HepG2 (cell line): ENCODE measurements around the gene NUDT3. TPM values are rescaled to one million over a fixed set of nuclear protein-coding genes. Genes with fewer than 3 reads are reported as not detected.

ENCODE experiments used
- CREB3 ChIP-seq: sonication (generic); formaldehyde crosslinking; IDR thresholded peaks from 2 replicates; pipeline ENCODE4 v1.5.0; 2020; ENCODE audit warnings: missing genetic modification reagents
- E2F1 ChIP-seq: sonication (generic); formaldehyde crosslinking; IDR thresholded peaks from 2 replicates; pipeline ENCODE4 v1.5.0; 2020; ENCODE audit warnings: missing genetic modification reagents
- HNF1A ChIP-seq, 2 experiments: sonication (generic) in 1 of 2; formaldehyde crosslinking in 1 of 2; IDR thresholded peaks; 2 replicates each; pipeline versions ENCODE4 v1.4.0 to v1.6.1; 2016 to 2020; ENCODE audit warnings: borderline replicate concordance in 1 of 2, low read depth in 1 of 2, mild to moderate bottlenecking in 1 of 2, missing genetic modification reagents in 1 of 2
- HOXA3 ChIP-seq: sonication (generic); formaldehyde crosslinking; IDR thresholded peaks from 2 replicates; pipeline ENCODE4 v1.5.0; 2020; ENCODE audit warnings: missing genetic modification reagents
- ISX ChIP-seq: sonication (generic); formaldehyde crosslinking; conservative IDR thresholded peaks from 2 replicates; pipeline ENCODE4 v1.5.0; 2020; ENCODE audit warnings: missing genetic modification reagents
- KDM3A ChIP-seq: IDR thresholded peaks from 2 replicates; pipeline ENCODE4 v1.6.1; 2018; ENCODE audit warnings: low read depth, missing compliant biosample characterization
- MLX ChIP-seq: IDR thresholded peaks from 2 replicates; pipeline ENCODE4 v1.6.1; 2016
- NR2F6 ChIP-seq, 2 experiments: IDR thresholded peaks; 2 replicates each; pipeline ENCODE4 v1.6.1; 2016; ENCODE audit warnings: antibody characterized with exemption in 1 of 2, mild to moderate bottlenecking in 1 of 2
- PLRG1 ChIP-seq: fragments of 450-650 bp; conservative IDR thresholded peaks from 2 replicates; pipeline ENCODE4 v1.6.1; 2016
- SIX4 ChIP-seq: sonication (generic); formaldehyde crosslinking; IDR thresholded peaks from 2 replicates; pipeline ENCODE4 v1.4.0; 2020; ENCODE audit warnings: missing genetic modification reagents
- ZBTB39 ChIP-seq: sonication (generic); formaldehyde crosslinking; IDR thresholded peaks from 2 replicates; pipeline ENCODE4 v1.5.0; 2020; ENCODE audit warnings: missing genetic modification reagents
- ZNF232 ChIP-seq: sonication (generic); formaldehyde crosslinking; IDR thresholded peaks from 2 replicates; pipeline ENCODE4 v1.4.0; 2020; ENCODE audit warnings: missing genetic modification reagents, borderline replicate concordance
- ZNF30 ChIP-seq: sonication (generic); formaldehyde crosslinking; IDR thresholded peaks from 2 replicates; pipeline ENCODE4 v1.5.0; 2020; ENCODE audit warnings: mild to moderate bottlenecking, missing genetic modification reagents
- ZNF354B ChIP-seq: sonication (generic); formaldehyde crosslinking; IDR thresholded peaks from 2 replicates; pipeline ENCODE4 v1.8.0; 2022; ENCODE audit warnings: mild to moderate bottlenecking, missing genetic modification reagents
- ZNF441 ChIP-seq: sonication (generic); formaldehyde crosslinking; IDR thresholded peaks from 2 replicates; pipeline ENCODE4 v1.7.0; 2021; ENCODE audit warnings: missing genetic modification reagents, borderline replicate concordance
- ZNF598 ChIP-seq: sonication (generic); formaldehyde crosslinking; IDR thresholded peaks from 2 replicates; pipeline ENCODE4 v1.5.1; 2020; ENCODE audit warnings: mild to moderate bottlenecking, missing genetic modification reagents, borderline replicate concordance
- ZNF75D ChIP-seq: sonication (generic); formaldehyde crosslinking; IDR thresholded peaks from 2 replicates; pipeline ENCODE4 v1.8.1; 2023; ENCODE audit warnings: missing genetic modification reagents, mild to moderate bottlenecking, borderline replicate concordance
- polyA plus RNA-seq, 8 experiments: library from polyadenylated mRNA; depleted of rRNA in 3 of 8; stranded (reverse) in 7 of 8; unstranded in 1 of 8; fragments of >200 nt; fragmentation: Illumina TruSeq in 4 of 8; extraction: Trizol in 4 of 8; gene quantifications; 2 replicates each; pipeline versions ENCODE4 v1.2.1 to v1.2.3, GENCODE V29; 2011 to 2016; ENCODE audit warnings: low read depth in 4 of 8, missing spikeins in 1 of 8, mixed read lengths in 1 of 8; ENCODE audit not compliant: insufficient read depth in 1 of 8
- total RNA-seq, 5 experiments: library from RNA; depleted of rRNA; stranded (reverse); fragments of >200 nt; fragmentation: Illumina TruSeq; extraction: Trizol; gene quantifications; 2 replicates each; pipeline ENCODE4 v1.2.3, GENCODE V29; 2016; ENCODE audit warnings: low read depth in 1 of 5

NUDT3 gene
- total and polyA plus RNA-seq, 2 of the 13 experiments (the other 11 are each of a cell fraction or from before 2014, with no cell fraction given), result 20.2 to 20.6 TPM

GRCh38 chr6:34425498-34426410, 33.3 kb upstream of the NUDT3 start, which contains the start of gene RPS10 (continued):
- TF ChIP-seq HNF1A (IDR thresholded peaks at IDR 0.05; ENCODE audit: low read depth) (no peak), HNF1A (CRISPR knock-in tag; IDR thresholded peaks at IDR 0.05; ENCODE audit: borderline replicate concordance) (0 out of 2 replicates have a peak, but pooled peaks have one; percentile 47), E2F1 (CRISPR knock-in tag) (no peak), PLRG1 (no peak), ISX (CRISPR knock-in tag) (peak; percentile 47; the same call in 1 of the 2 replicates), KDM3A (CRISPR knock-in tag) (peak; percentile 65; the same call in 1 of the 2 replicates), ZNF441 (CRISPR knock-in tag) (peak; percentile 67; the same call in 1 of the 2 replicates), ZNF75D (CRISPR knock-in tag) (no peak), ZBTB39 (no peak), SIX4 (0 out of 2 replicates have a peak, but pooled peaks have one; percentile 18), ZNF30 (no peak), HOXA3 (CRISPR knock-in tag) (peak; percentile 77), MLX (no peak), ZNF598 (CRISPR knock-in tag) (peak; percentile 55; the same call in 1 of the 2 replicates), ZNF354B (0 out of 2 replicates have a peak, but pooled peaks have one; percentile 74), CREB3 (CRISPR knock-in tag) (no peak), ZNF232 (CRISPR knock-in tag) (peak; percentile 78), NR2F6 (IDR thresholded peaks at IDR 0.05) (no peak), NR2F6 (CRISPR knock-in tag; IDR thresholded peaks at IDR 0.05) (peak; percentile 35; the same call in 1 of the 2 replicates)
